SK-N-SH (cell line): Measurements from ENCODE around the gene ARMC10. TPM values are rescaled to one million over a fixed set of nuclear protein-coding genes. Genes with fewer than 3 reads are reported as not detected.

Experiments
- CTCF ChIA-PET: fragments of 300-600, 350-600 bp; formaldehyde crosslinking; extraction: SDS; loops from one replicate; lab custom pipeline; 2021; lab: Yijun Ruan, JAX
- POLR2A ChIA-PET: fragments of 350-600 bp; sonication (Branson Sonifier 250); formaldehyde crosslinking; extraction: SDS; loops from one replicate; lab custom pipeline; 2020; ENCODE audit warnings: antibody characterized with exemption, inconsistent platforms; lab: Yijun Ruan, JAX
- DNase-seq: peaks from one replicate; pipeline ENCODE4 v3.0.0; 2012
- H2AFZ ChIP-seq: fragments of 200-600 bp; sonication (generic); 2 replicates; pipeline ENCODE4 v1.8.1; 2016; ENCODE audit warnings: antibody characterized with exemption, mild to moderate bottlenecking, low read depth
- H3F3A ChIP-seq: fragments of 200-600 bp; sonication (generic); replicated peaks from 2 replicates; pipeline ENCODE3; 2016; ENCODE audit warnings: antibody characterized with exemption, mild to moderate bottlenecking; ENCODE audit not compliant: insufficient read depth
- H3K27ac ChIP-seq, 2 experiments: fragments of 200-500 bp in 1 of 2; fragments of 200-600 bp in 1 of 2; sonication (Bioruptor generic) in 1 of 2; sonication (generic), shearing (Covaris generic) in 1 of 2; 2 replicates each; pipeline versions ENCODE4 v1.5.1 to v1.6.1; 2014 to 2016; ENCODE audit warnings: low read depth in 2 of 2, inconsistent platforms in 1 of 2, low read length in 1 of 2, mild to moderate bottlenecking in 1 of 2, mixed read lengths in 1 of 2
- H3K27me3 ChIP-seq: fragments of 200-600 bp; sonication (generic), shearing (Covaris generic); 2 replicates; pipeline ENCODE4 v1.6.1; 2016; ENCODE audit warnings: mixed run types; ENCODE audit not compliant: insufficient read depth
- H3K36me3 ChIP-seq, 2 experiments: fragments of 200-500 bp in 1 of 2; fragments of 200-600 bp in 1 of 2; sonication (Bioruptor generic) in 1 of 2; sonication (generic) in 1 of 2; replicated peaks in 1 of 2; 2 replicates each; pipeline versions ENCODE3 to v1.5.1; 2014 to 2016; ENCODE audit warnings: low read length in 1 of 2, mild to moderate bottlenecking in 1 of 2; ENCODE audit not compliant: insufficient read depth in 2 of 2, control insufficient read depth in 1 of 2
- H3K4me1 ChIP-seq, 2 experiments: fragments of 200-500 bp in 1 of 2; fragments of 200-600 bp in 1 of 2; sonication (Bioruptor generic) in 1 of 2; sonication (generic), shearing (Covaris generic) in 1 of 2; 2 replicates each; pipeline versions ENCODE4 v1.5.1 to v1.6.1; 2014 to 2016; ENCODE audit warnings: low read depth in 1 of 2, low read length in 1 of 2, mixed run types in 1 of 2; ENCODE audit not compliant: insufficient read depth in 2 of 2, control insufficient read depth in 1 of 2
- H3K4me2 ChIP-seq: fragments of 200-600 bp; sonication (generic), shearing (Covaris generic); 2 replicates; pipeline ENCODE4 v1.6.1; 2017; ENCODE audit warnings: mixed run types
- H3K4me3 ChIP-seq, 2 experiments: fragments of 200-500 bp in 1 of 2; fragments of 200-600 bp in 1 of 2; sonication (Bioruptor generic) in 1 of 2; sonication (generic), shearing (Covaris generic) in 1 of 2; 2 replicates each; pipeline versions ENCODE4 v1.5.1 to v1.8.1; 2014 to 2016; ENCODE audit warnings: low read depth in 2 of 2, inconsistent platforms in 1 of 2, low read length in 1 of 2, mild to moderate bottlenecking in 1 of 2, mixed read lengths in 1 of 2, moderate library complexity in 1 of 2
- H3K79me2 ChIP-seq: fragments of 200-600 bp; sonication (generic); 2 replicates; pipeline ENCODE4 v1.8.1; 2017; ENCODE audit warnings: mild to moderate bottlenecking; ENCODE audit not compliant: insufficient read depth
- H3K9ac ChIP-seq: fragments of 200-600 bp; sonication (generic); 2 replicates; pipeline ENCODE4 v1.6.1; 2017; ENCODE audit warnings: mixed run types
- H3K9me2 ChIP-seq: fragments of 200-600 bp; sonication (generic); 2 replicates; pipeline ENCODE4 v1.6.1; 2017; ENCODE audit warnings: mixed run types
- H3K9me3 ChIP-seq: fragments of 200-600 bp; sonication (generic); 2 replicates; pipeline ENCODE4 v1.6.1; 2017; ENCODE audit warnings: mixed run types, mild to moderate bottlenecking, moderate library complexity
- H4K20me1 ChIP-seq: fragments of 200-600 bp; sonication (generic); 2 replicates; pipeline ENCODE4 v1.6.1; 2017; ENCODE audit warnings: mild to moderate bottlenecking, mixed run types; ENCODE audit not compliant: insufficient read depth
- ELF1 ChIP-seq: IDR thresholded peaks from 2 replicates; pipeline ENCODE4 v1.4.0; 2012
- EP300 ChIP-seq, 2 experiments: IDR thresholded peaks; 2 replicates each; pipeline versions ENCODE4 v1.4.0 to v1.6.1; 2012; ENCODE audit warnings: borderline replicate concordance in 1 of 2, low read depth in 1 of 2, low read length in 1 of 2
- FOXJ3 ChIP-seq: sonication (generic); formaldehyde crosslinking; IDR thresholded peaks from 2 replicates; pipeline ENCODE4 v1.5.1; 2020; ENCODE audit warnings: mild to moderate bottlenecking, missing genetic modification reagents
- POLR2AphosphoS5 ChIP-seq: IDR thresholded peaks from 2 replicates; pipeline ENCODE4 v1.6.1; 2012; ENCODE audit warnings: low read depth, low read length
- REST ChIP-seq: IDR thresholded peaks from 2 replicates; pipeline ENCODE4 v1.6.1; 2012; ENCODE audit warnings: mild to moderate bottlenecking, low read depth, low read length, moderate library complexity
- TCF12 ChIP-seq: IDR thresholded peaks from 2 replicates; pipeline ENCODE4 v1.4.0; 2012
- TEAD4 ChIP-seq: IDR thresholded peaks from 2 replicates; pipeline ENCODE4 v1.4.0; 2012; ENCODE audit warnings: mild to moderate bottlenecking, borderline replicate concordance; ENCODE audit not compliant: insufficient read depth
- YY1 ChIP-seq: IDR thresholded peaks from 2 replicates; pipeline ENCODE4 v1.4.0; 2012; ENCODE audit warnings: low read depth, mild to moderate bottlenecking
- WGBS: methylation state at CpG from one replicate; pipeline ENCODE4 v1.1.6; 2017; ENCODE audit warnings: low lambda C conversion rate; 5-methylcytosine and 5-hydroxymethylcytosine counted together
- polyA plus RNA-seq, 3 experiments: library from polyadenylated mRNA; depleted of rRNA; stranded (reverse); fragments of >200 nt; gene quantifications; 2 replicates each; pipeline ENCODE4 v1.2.3, GENCODE V29; 2012

Gene ARMC10
- polyA plus RNA-seq, 1 of the 3 experiments (the other 2 are of a cell fraction): 43.4 TPM

- CTCF ChIA-PET: interaction anchor here (1.0 to 1.1 kb wide), 4 partner anchors 8 to 31 kb away, joined by 3 read pairs; no protein-coding TSS in a partner anchor
- TF ChIP-seq ELF1 (no peak), TCF12 (no peak), YY1 (no peak), REST (no peak), FOXJ3 (no peak), TEAD4 (no peak)
Measured at GRCh38 chr7:103130901-103131624, 56.1 kb downstream of the ARMC10 start.

DNA sequence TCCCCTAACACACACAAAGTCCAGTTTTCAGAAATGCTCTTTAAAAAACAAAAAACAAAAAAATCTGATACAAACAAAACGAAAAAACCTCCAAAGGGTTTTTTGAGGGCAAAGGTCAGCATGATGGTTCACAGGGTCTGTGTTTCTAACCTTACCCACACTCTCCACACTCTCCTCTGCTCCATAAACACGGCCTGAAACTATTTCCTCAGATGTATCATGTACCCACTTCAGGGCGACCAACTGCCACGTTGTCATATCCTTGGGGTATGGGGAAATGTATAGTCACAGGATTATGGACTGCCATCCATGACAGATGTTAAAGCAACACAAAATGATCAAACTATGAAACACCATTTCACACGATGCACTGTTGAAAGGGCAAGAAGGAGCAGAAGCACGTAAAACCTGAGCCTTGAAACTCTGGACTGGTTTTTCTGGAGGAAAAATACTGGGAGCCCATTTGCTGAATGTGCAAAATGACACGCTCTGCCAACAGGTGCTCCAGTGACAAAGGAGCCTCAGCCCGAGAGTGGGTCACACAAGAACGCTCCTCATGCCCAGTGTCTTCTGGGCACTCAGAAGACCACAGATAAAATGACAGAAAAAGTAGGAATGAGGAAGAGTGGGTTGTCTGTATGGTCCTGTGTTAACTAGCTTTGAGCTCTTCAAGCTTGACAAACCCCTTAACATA, 58.2 kb downstream of the ARMC10 start:
- Histone ChIP-seq H3K9me3 (no peaks in the 10 kb centered on the region), H3K79me2 (peaks cover 17% of the 10 kb centered on the region; the same call in 1 of the 2 replicates), H4K20me1 (no peaks in the 10 kb centered on the region), H3K4me3 (no peak overlapping the region), H3K9me2 (no peaks in the 10 kb centered on the region), H2AFZ (no peak overlapping the region), H3K9ac (no peak overlapping the region), H3K4me1 (peaks cover 3 to 8% of the 10 kb centered on the region in 2 experiments; a peak in 2 of 4 replicates), H3K36me3 (peaks cover 4 to 6% of the 10 kb centered on the region in 2 experiments), H3F3A (no peaks in the 10 kb centered on the region), H3K4me2 (no peak overlapping the region), H3K27ac (no peak overlapping the region), H3K27me3 (no peaks in the 10 kb centered on the region)
- TF ChIP-seq EP300 (IDR thresholded peaks at IDR 0.05; ENCODE audit: borderline replicate concordance in 1 of 2, low read depth in 1 of 2, low read length in 1 of 2) (no peak), POLR2AphosphoS5 (no peak)
- CTCF ChIA-PET: no interaction called here
- DNase-seq: no peak
- POLR2A ChIA-PET: no interaction called here
- 78% methylated on average over 9 of the region's 9 CpGs for WGBS

More at GRCh38 chr7:103130901-103131624, 56.1 kb downstream of the ARMC10 start:
- 86% methylated on average over 9 of the region's 9 CpGs for WGBS
- Histone ChIP-seq H3K9me2 (no peaks in the 10 kb centered on the region), H3K27ac (no peak overlapping the region), H3F3A (no peaks in the 10 kb centered on the region), H3K27me3 (no peaks in the 10 kb centered on the region), H3K4me2 (no peak overlapping the region), H4K20me1 (no peaks in the 10 kb centered on the region), H3K4me3 (no peak overlapping the region), H3K79me2 (peaks cover 3% of the 10 kb centered on the region; the same call in 1 of the 2 replicates), H3K4me1 (peaks cover 3 to 8% of the 10 kb centered on the region in 2 experiments; a peak in 2 of 4 replicates), H3K9ac (no peak overlapping the region), H3K36me3 (peaks cover 19 to 20% of the 10 kb centered on the region in 2 experiments), H2AFZ (no peak overlapping the region), H3K9me3 (no peaks in the 10 kb centered on the region)
- no peak for DNase-seq
- POLR2A ChIA-PET: interaction anchor here (0.8 kb wide), 1 partner anchor 10 kb away, joined by 3 read pairs; no protein-coding TSS in a partner anchor
